GM21825 (cell line): ENCODE data around the gene SPATA20.

Source experiments
- ATAC-seq: cut with Tn5 transposase; IDR thresholded peaks from one replicate; pipeline ENCODE4 v1.9.1; 2021; ENCODE audit warnings: mild to moderate bottlenecking, moderate library complexity; ENCODE audit not compliant: unreplicated experiment

Gene SPATA20

GRCh38 chr17:50557630-50558029 is 10.7 kb downstream of the SPATA20 start:
- no peak for ATAC-seq

DNA sequence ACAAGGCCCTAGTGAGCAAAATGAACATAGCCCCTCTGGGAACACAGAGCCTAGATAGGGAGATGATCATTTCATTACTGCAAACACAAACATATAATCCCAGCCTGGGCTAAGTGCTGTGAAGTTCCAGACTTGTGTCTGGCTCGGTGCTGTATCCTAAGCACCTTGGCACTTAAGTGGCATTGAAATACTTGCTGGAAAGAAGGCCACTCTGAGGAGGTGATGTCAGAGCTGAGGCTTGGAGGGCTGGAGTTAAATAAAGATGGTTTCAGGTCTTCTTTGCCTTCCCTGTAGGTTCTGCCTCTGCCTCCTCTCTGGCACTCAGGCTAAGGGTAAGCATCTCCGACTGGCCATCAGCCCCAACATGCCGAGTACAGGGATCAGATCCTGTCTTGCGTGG is 11.1 kb downstream of the SPATA20 start:
- ATAC-seq = no peak

GRCh38 chr17:50558581-50558940 is 11.6 kb downstream of the SPATA20 start:
- ATAC-seq = no peak

- no peak for ATAC-seq
Measured at GRCh38 chr17:50558941-50559614, 12.1 kb downstream of the SPATA20 start.

DNA sequence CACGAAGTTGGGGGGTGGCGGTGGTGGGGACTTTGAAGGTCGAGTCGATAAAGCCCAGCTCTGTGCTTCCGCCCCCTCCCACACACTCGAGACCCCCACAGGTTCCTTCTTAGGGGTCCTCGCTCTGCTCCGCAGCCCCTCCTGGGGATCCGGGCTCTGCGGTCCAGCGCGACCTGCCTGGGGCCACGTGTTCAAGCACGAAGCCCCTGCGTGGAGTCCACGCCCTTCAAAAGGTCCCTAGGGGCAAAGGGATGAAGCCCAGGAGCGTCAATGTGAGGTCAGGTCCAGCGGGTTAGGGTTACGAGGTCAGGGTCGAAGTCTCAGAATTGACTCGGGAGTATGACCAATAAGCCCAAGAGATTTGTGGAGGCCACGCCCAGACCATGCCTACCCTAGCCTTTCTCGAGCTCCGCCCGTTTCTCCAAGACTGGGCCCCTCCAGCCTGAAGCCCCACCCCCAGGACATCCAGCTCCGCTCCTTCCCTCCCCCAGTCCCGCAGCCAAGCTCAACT is 12.8 kb downstream of the SPATA20 start:
- no peak for ATAC-seq

DNA sequence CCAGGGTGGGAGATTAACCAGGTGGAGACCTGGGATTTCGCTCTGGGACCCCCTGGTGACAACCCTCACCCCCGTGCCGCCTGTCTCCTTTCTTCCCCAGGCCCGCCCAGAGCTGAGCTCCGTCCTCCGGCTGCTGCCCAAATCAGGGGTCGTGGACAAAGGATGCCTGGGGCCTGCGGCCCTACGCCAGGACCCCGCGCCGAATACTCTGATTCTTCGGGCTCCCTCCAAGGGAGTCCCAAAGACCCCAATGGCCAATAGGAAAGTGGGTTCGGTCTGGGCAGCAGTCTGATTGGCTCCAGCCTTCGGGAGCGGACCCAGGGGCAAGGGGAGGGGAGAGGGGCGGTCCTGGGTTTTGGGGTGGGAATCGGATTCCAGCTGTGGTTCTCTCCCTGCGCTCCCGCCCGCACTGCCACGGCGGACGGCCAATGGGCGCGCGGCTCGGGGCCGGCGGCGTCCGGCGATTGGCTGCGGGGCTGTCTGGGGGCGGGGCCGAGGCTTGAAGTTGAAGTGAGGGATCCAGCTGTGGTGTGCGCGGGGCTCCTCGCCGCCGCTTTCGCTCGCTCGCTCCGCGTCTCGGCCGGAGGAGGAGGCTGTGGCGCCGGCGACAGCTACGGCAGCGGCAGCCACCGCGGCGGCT is 13.3 kb downstream of the SPATA20 start, which contains the start of gene CACNA1G:
Gene CACNA1G, plus strand, starts transcription at position 531 of the 640 bp plus-strand sequence. CDS start 745 bp downstream, outside the sequence.
- ATAC-seq = peak; percentile 88

GRCh38 chr17:50560931-50561745 is 14.2 kb downstream of the SPATA20 start:
- ATAC-seq = no peak

GRCh38 chr17:50561746-50562141 is 14.8 kb downstream of the SPATA20 start:
- ATAC-seq = no peak

DNA sequence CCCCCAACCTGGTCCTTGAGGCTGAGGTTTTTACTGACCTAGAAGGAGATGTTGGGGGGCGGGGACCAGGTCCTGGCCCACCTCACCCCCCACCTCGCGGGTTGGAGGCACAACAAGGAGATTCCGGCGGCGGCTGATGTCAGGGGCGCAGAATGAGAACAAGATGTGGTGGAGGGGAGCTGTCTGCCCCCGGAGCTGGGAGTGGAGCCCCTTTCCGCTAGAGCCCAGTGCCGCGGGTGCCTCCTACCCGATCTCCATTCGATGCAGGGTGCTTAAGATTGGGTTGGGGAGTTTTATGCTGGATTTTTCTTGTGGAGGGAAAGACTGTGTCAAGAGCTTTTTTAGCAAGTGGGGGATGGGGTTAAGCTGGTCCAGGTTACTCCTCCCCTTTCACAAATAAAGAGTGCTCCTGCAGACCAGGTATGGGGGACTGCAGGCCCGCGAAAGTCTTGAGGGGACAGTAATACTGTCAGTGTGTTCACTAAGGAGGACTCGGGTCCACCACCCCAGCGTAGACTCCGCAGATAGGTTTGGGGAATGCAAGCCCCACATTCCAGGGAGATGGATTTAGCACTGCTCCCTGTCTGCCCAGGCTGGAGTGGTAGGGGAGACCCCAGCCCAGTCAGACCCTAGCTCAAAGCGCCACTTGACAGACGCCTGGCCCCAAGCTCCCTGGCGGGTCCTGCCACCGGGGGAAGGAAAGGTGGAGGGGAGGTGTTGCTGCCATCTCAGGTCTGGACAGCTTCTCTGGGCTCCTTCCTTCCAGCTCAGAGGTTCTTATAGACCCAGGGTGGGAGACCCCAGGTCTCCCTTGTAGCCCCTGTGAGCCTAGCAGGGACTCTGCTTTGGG is 15.5 kb downstream of the SPATA20 start:
- ATAC-seq = no peak

GRCh38 chr17:50563092-50563511 is 16.1 kb downstream of the SPATA20 start:
- ATAC-seq = no peak

GRCh38 chr17:50564916-50565315 is 17.9 kb downstream of the SPATA20 start:
- no peak for ATAC-seq

DNA sequence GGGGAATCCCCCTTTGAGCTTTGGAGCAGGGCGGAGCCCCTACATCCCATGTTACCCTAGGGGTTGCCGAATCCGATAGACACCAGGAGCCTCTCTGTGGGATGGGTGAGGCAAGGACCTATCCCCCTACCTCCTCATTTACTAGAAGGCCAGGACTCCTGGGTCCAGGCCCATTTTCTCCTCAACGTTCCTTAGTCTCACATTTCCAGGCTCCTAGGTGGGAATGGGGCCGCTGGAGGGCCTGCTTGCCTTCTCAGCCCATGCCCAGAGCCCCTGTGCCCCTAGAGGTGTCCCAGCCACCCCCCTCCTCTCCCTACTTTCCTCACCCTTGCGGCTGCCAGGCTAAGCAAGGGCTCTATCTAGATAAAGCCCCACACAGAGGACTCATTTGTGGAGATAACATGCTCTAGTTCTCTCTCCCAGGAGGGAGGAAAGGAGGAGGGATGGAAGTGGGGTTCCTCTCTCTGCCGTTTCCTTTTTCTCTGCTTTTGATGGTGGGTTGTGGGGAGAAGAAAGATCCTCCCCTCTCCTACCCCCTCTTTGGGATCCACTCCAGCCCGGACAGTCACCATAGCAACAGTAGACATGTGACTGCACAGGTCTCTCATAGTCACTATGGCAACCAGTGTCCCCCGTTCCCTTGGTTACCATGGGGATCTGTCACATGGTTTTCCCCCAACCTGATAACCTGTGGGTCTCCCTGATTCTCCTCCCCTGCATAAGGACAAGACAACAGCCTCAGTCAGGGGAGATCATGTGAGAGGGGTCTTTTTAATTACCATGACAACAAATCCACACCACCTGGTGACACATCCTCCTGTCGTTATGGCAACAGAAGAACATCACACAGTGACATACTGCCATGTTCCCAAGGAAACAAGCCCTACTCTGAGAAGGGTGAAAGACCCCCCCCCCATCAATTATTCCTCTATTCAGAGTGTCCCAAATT is 18.7 kb downstream of the SPATA20 start:
- ATAC-seq = no peak

GRCh38 chr17:50566886-50567285 is 19.9 kb downstream of the SPATA20 start:
- no peak for ATAC-seq

GRCh38 chr17:50568659-50569058 is 21.7 kb downstream of the SPATA20 start:
- ATAC-seq = no peak

DNA sequence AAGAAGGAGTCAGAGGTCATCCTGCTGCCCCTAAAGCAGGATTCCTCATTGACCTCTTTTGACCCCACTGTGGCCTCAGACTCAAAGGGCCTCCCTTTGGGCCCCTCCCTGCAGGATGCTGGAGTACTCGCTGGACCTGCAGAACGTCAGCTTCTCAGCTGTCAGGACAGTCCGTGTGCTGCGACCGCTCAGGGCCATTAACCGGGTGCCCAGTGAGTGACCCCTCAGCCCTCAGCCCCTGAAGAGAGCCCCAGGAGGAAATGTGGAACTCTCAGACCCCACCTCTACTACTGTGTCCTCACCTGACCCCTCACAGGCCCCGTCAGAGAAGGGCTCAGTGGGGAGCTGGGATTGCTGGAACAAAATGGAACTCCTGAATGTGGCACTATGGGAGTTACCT is 22.6 kb downstream of the SPATA20 start:
- no peak for ATAC-seq

- ATAC-seq = no peak
Measured at GRCh38 chr17:50570032-50570431, 23.1 kb downstream of the SPATA20 start.

- no peak for ATAC-seq
Measured at GRCh38 chr17:50570528-50570927, 23.6 kb downstream of the SPATA20 start.

- no peak for ATAC-seq
Measured at GRCh38 chr17:50571681-50572080, 24.7 kb downstream of the SPATA20 start.

GRCh38 chr17:50572541-50572940 is 25.6 kb downstream of the SPATA20 start:
- ATAC-seq = no peak
